GM23338 (cell line): Measurements from ENCODE around the gene DMWD. TPM values are rescaled to one million over a fixed set of nuclear protein-coding genes. Genes with fewer than 3 reads are reported as not detected.
"Not testable (repeated sequence)": the region's sequence is repeated elsewhere in the genome, so short reads cannot be mapped to it uniquely, and the experiment has no call there.

ENCODE experiments used
- ATAC-seq: fragments of 200-7000 bp; cut with Tn5 transposase; 3 replicates; pipeline ENCODE4 v1.9.1; 2020
- DNase-seq: peaks from one replicate; pipeline ENCODE4 v3.0.0-alpha.2; 2015; ENCODE audit warnings: low spot score
- H2AFZ ChIP-seq: fragments of 200-600 bp; sonication (generic); 2 replicates; pipeline ENCODE4 v1.8.0; 2016; ENCODE audit warnings: antibody characterized with exemption, mild to moderate bottlenecking, moderate library complexity
- H3F3A ChIP-seq: fragments of 200-600 bp; sonication (generic); replicated peaks from 2 replicates; pipeline ENCODE4 v1.8.0; 2017; ENCODE audit warnings: antibody characterized with exemption, mixed run types, low read depth
- H3K27ac ChIP-seq: fragments of 200-600 bp; sonication (generic); 2 replicates; pipeline ENCODE4 v1.6.1; 2016; ENCODE audit warnings: low read depth
- H3K27me3 ChIP-seq: fragments of 200-600 bp; sonication (generic); 2 replicates; pipeline ENCODE4 v1.8.0; 2016; ENCODE audit warnings: mild to moderate bottlenecking, mixed run types, moderate library complexity; ENCODE audit not compliant: insufficient read depth
- H3K36me3 ChIP-seq: fragments of 200-600 bp; sonication (generic); 2 replicates; pipeline ENCODE4 v1.8.0; 2016; ENCODE audit warnings: mild to moderate bottlenecking; ENCODE audit not compliant: insufficient read depth
- H3K4me1 ChIP-seq: fragments of 200-600 bp; sonication (generic); 2 replicates; pipeline ENCODE4 v1.8.0; 2016; ENCODE audit warnings: mild to moderate bottlenecking, moderate library complexity; ENCODE audit not compliant: insufficient read depth
- H3K4me2 ChIP-seq: fragments of 200-600 bp; sonication (generic); 2 replicates; pipeline ENCODE4 v1.7.1; 2017; ENCODE audit warnings: mixed run types
- H3K4me3 ChIP-seq: fragments of 200-600 bp; sonication (generic); 2 replicates; pipeline ENCODE4 v1.6.1; 2016; ENCODE audit warnings: mixed run types
- H3K79me2 ChIP-seq: fragments of 200-600 bp; sonication (generic); replicated peaks from 2 replicates; pipeline ENCODE4 v1.8.0; 2017; ENCODE audit warnings: mild to moderate bottlenecking; ENCODE audit not compliant: insufficient read depth
- H3K9me2 ChIP-seq: fragments of 200-600 bp; sonication (generic); 2 replicates; pipeline ENCODE4 v1.8.0; 2017; ENCODE audit not compliant: insufficient read depth
- H4K20me1 ChIP-seq: fragments of 200-600 bp; sonication (generic); replicated peaks from 2 replicates; pipeline ENCODE4 v1.8.0; 2017; ENCODE audit warnings: mild to moderate bottlenecking; ENCODE audit not compliant: insufficient read depth
- H3K27ac Mint-ChIP-seq: 2 replicates; pipeline ENCODE4 v1.8.0; 2020; ENCODE audit warnings: inconsistent platforms, mild to moderate bottlenecking, moderate library complexity, mixed read lengths
- H3K27me3 Mint-ChIP-seq: 3 replicates; pipeline ENCODE4 v1.8.0; 2022; ENCODE audit warnings: low read depth, mild to moderate bottlenecking, moderate library complexity, mixed read lengths, inconsistent platforms; ENCODE audit not compliant: insufficient read depth, poor library complexity
- H3K36me3 Mint-ChIP-seq: 3 replicates; pipeline ENCODE4 v1.8.0; 2021; ENCODE audit warnings: low read depth, mild to moderate bottlenecking, inconsistent platforms, moderate library complexity, mixed read lengths
- H3K4me1 Mint-ChIP-seq: 3 replicates; pipeline ENCODE4 v1.8.0; 2020; ENCODE audit warnings: mild to moderate bottlenecking, inconsistent platforms, mixed read lengths
- H3K4me3 Mint-ChIP-seq: 3 replicates; pipeline ENCODE4 v1.8.0; 2021; ENCODE audit warnings: moderate library complexity, mild to moderate bottlenecking, inconsistent platforms, mixed read lengths
- H3K9me3 Mint-ChIP-seq: 3 replicates; pipeline ENCODE4 v1.8.0; 2020; ENCODE audit warnings: moderate library complexity, mild to moderate bottlenecking, inconsistent platforms, mixed read lengths
- CREB1 ChIP-seq: fragments of 250-450 bp; sonication (Bioruptor Pico); IDR thresholded peaks from 2 replicates; pipeline ENCODE4 v1.5.0; 2020; ENCODE audit warnings: low read depth, mild to moderate bottlenecking, moderate library complexity
- CTCF ChIP-seq, 2 experiments: fragments of 200-600 bp in 1 of 2; sonication (generic) in 1 of 2; conservative IDR thresholded peaks; 2 replicates each; pipeline versions ENCODE4 v1.5.1 to v1.6.1; 2016 to 2017; ENCODE audit warnings: antibody characterized with exemption in 2 of 2, low read depth in 2 of 2, mild to moderate bottlenecking in 2 of 2, moderate library complexity in 1 of 2
- ETS1 ChIP-seq: IDR thresholded peaks from 2 replicates; pipeline ENCODE4 v1.6.1; 2016; ENCODE audit warnings: antibody characterized with exemption
- ZNF331 ChIP-seq: fragments of 250-450 bp; sonication (Bioruptor Pico); IDR thresholded peaks from 2 replicates; pipeline ENCODE4 v1.5.0; 2020; ENCODE audit warnings: low read depth, mild to moderate bottlenecking, moderate library complexity
- ZNF462 ChIP-seq: fragments of 250-450 bp; sonication (Bioruptor Pico); IDR thresholded peaks from 2 replicates; pipeline ENCODE4 v1.5.0; 2020; ENCODE audit warnings: mild to moderate bottlenecking, moderate library complexity
- polyA plus RNA-seq: library from polyadenylated mRNA; unstranded; fragments of >200 nt; fragmentation: Nextera tagmentation; extraction: Ambion mirVana; gene quantifications from 2 replicates; pipeline ENCODE4 v1.2.1, GENCODE V29; 2016
- total RNA-seq: library from RNA; depleted of rRNA; stranded (reverse); fragments of >200 nt; shearing (Covaris generic); gene quantifications from 2 replicates; pipeline ENCODE4 v1.2.3, GENCODE V29; 2014

DMWD gene
- total and polyA plus RNA-seq, 2 experiments from 2014 or later, result 12.1 to 45.6 TPM

GRCh38 chr19:45799541-45799940, 6.9 kb upstream of the DMWD start:
- not testable (repeated sequence) for H4K20me1 ChIP-seq, H3K4me2 ChIP-seq

GRCh38 chr19:45798995-45799517, 6.4 kb upstream of the DMWD start:
- Histone ChIP-seq H3F3A (no peaks in the 10 kb centered on the region), H3K79me2 (no peaks in the 10 kb centered on the region), H4K20me1 (no peaks in the 10 kb centered on the region), H3K4me2 (no peak overlapping the region), H3K4me3 (no peak overlapping the region), H3K9me2 (no peaks in the 10 kb centered on the region), H3K4me1 (no peaks in the 10 kb centered on the region), H3K27me3 (no peaks in the 10 kb centered on the region), H2AFZ (no peak overlapping the region), H3K36me3 (no peaks in the 10 kb centered on the region), H3K27ac (no peak overlapping the region)
- TF ChIP-seq CTCF (conservative IDR thresholded peaks at IDR 0.05; ENCODE audit: low read depth in 2 of 2) (peak; percentile 76 to 80), ZNF331 (no peak)
- H3K4me3 Mint-ChIP-seq, result no peak overlapping the region; the same call in 2 of the 3 replicates
- DNase-seq (peak; percentile 78), ATAC-seq (peak; percentile 84)
- peaks cover 17% of the 10 kb centered on the region for H3K27me3 Mint-ChIP-seq
- no peaks in the 10 kb centered on the region for H3K9me3 Mint-ChIP-seq
- H3K4me1 Mint-ChIP-seq, result peaks cover 12% of the 10 kb centered on the region
- no peak overlapping the region for H3K27ac Mint-ChIP-seq
- H3K36me3 Mint-ChIP-seq, result no peaks in the 10 kb centered on the region

More at GRCh38 chr19:45799541-45799940, 6.9 kb upstream of the DMWD start:
- not testable (repeated sequence) for H3K36me3 ChIP-seq, H3K9me2 ChIP-seq, H3K27me3 ChIP-seq, H3K4me3 Mint-ChIP-seq, H3F3A ChIP-seq, H2AFZ ChIP-seq, ATAC-seq, DNase-seq, H3K4me3 ChIP-seq, H3K27ac ChIP-seq, H3K4me1 ChIP-seq, H3K79me2 ChIP-seq, H3K9me3 Mint-ChIP-seq, H3K36me3 Mint-ChIP-seq, H3K27ac Mint-ChIP-seq
- H3K4me1 Mint-ChIP-seq, result peaks cover 11% of the 10 kb centered on the region
- H3K27me3 Mint-ChIP-seq, result peaks cover 17% of the 10 kb centered on the region

GRCh38 chr19:45794627-45795026, 2.0 kb upstream of the DMWD start:
- Histone ChIP-seq H3K36me3 (peaks cover 6% of the 10 kb centered on the region; the same call in 1 of the 2 replicates), H3K27ac (no peak overlapping the region), H3K27me3 (no peaks in the 10 kb centered on the region), H3K79me2 (peaks cover 17% of the 10 kb centered on the region), H2AFZ (no peak overlapping the region), H3K9me2 (no peaks in the 10 kb centered on the region), H3K4me3 (no peak overlapping the region), H3K4me1 (peaks cover 6% of the 10 kb centered on the region), H3F3A (peaks cover 4% of the 10 kb centered on the region; the same call in 1 of the 2 replicates), H4K20me1 (peaks cover 7% of the 10 kb centered on the region), H3K4me2 (no peak overlapping the region)
- Mint-ChIP-seq H3K27me3 (peaks cover 17% of the 10 kb centered on the region), H3K4me1 (peaks cover 25% of the 10 kb centered on the region), H3K36me3 (peaks cover 10% of the 10 kb centered on the region), H3K9me3 (no peaks in the 10 kb centered on the region; the same call in 1 of the 3 replicates), H3K4me3 (no peak overlapping the region; the same call in 2 of the 3 replicates), H3K27ac (no peak overlapping the region)
- ATAC-seq (no peak), DNase-seq (no peak)
- TF ChIP-seq CREB1 (CRISPR knock-in tag), result no peak
- no peak for TF ChIP-seq ETS1
- no peak for TF ChIP-seq ZNF462 (CRISPR knock-in tag)
